Measurements from ENCODE around the gene TMC1. TPM values are rescaled to one million over a fixed set of nuclear protein-coding genes. Genes with fewer than 3 reads are reported as not detected.
A peak's percentile ranks its signal among the peaks of the same experiment; 100 is the strongest.

Gene TMC1
- total RNA-seq, 1 donor from 2014 or later: not detected

DNA sequence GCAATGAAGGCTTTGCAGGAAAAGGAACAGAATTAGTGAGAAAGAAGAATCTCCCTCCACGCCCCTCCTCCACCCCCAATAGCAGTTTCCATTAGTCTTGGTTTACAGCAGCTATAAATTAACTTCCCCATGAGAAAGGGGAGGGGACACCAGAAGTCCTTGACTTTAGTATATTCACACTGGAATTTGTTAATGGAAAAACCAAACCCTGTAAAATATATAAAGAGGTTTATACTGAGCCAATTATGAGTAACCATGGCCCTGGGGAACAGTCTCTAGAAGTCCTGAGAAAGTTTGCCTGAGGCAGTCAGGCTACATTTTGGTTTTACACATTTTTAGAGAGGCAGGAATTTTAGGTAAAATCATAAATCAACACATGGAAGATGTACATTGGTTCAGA is 342.9 kb downstream of the TMC1 start:
- H3K36me3 Mint-ChIP-seq: peaks cover 6% of the 10 kb centered on the region
- H3K4me3 Mint-ChIP-seq: no peak overlapping the region
- DNase-seq (ENCODE audit: low spot score in 2 of 2, unreplicated experiment in 2 of 2): no peak
- peaks cover 12% of the 10 kb centered on the region for H3K4me1 Mint-ChIP-seq
- peaks cover 20% of the 10 kb centered on the region for H3K9me3 Mint-ChIP-seq
- no peak for TF ChIP-seq CTCF (IDR thresholded peaks at IDR 0.05; ENCODE audit: unreplicated experiment)
- peaks cover 8% of the 10 kb centered on the region for H3K27me3 Mint-ChIP-seq (ENCODE audit: low read depth)
- H3K27ac Mint-ChIP-seq: no peak overlapping the region

DNA sequence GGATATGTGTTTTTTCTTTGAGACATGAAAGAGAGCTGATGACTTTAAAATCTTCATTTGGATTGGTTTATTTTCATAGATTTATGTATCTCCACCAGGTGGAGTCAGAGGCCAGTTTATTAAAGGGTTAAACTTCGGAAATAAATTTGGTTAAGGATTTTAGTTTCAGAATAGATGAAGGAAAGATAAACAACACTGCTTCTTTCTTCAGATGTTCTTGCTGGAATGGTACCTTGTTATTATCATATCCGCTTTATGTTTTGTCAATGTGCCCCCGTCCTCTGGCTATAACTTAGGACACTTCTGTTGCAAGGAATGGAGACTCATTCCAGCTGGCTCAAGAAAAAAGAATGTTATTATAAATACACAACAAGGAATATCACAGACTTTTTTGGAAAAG is 350.3 kb downstream of the TMC1 start:
- peaks cover 12% of the 10 kb centered on the region for H3K9me3 Mint-ChIP-seq
- H3K4me3 Mint-ChIP-seq: no peak overlapping the region
- peaks cover 6% of the 10 kb centered on the region for H3K36me3 Mint-ChIP-seq
- DNase-seq (ENCODE audit: low spot score in 2 of 2, unreplicated experiment in 2 of 2): no peak
- peaks cover 1% of the 10 kb centered on the region for H3K27me3 Mint-ChIP-seq (ENCODE audit: low read depth)
- H3K27ac Mint-ChIP-seq: no peak overlapping the region
- TF ChIP-seq CTCF (IDR thresholded peaks at IDR 0.05; ENCODE audit: unreplicated experiment): peak; percentile 44
- peaks cover 23% of the 10 kb centered on the region for H3K4me1 Mint-ChIP-seq

DNA sequence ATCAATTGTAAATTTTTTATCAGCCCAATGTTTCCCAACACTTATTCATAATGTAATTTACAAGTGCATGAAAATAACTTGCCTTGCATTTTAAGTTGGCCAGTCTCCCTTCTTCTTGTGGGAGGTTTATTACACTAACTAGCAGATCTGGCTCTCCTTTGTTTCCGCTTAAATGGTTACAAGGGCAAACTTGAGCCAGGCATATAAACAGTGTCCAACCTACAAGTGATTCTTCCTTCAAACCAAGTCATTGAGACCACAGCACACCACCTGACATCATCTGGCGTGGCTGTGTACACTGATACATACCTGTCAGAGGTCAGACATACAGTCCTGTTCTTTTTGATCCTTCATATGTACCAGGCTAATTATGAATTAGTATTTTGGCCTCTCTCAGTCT is 351.3 kb downstream of the TMC1 start:
- Mint-ChIP-seq H3K27ac (no peak overlapping the region), H3K9me3 (peaks cover 10% of the 10 kb centered on the region), H3K36me3 (peaks cover 2% of the 10 kb centered on the region), H3K4me3 (no peak overlapping the region), H3K27me3 (ENCODE audit: low read depth) (peaks cover 1% of the 10 kb centered on the region), H3K4me1 (peaks cover 23% of the 10 kb centered on the region)
- no peak for TF ChIP-seq CTCF (IDR thresholded peaks at IDR 0.05; ENCODE audit: unreplicated experiment)
- DNase-seq (ENCODE audit: low spot score in 2 of 2, unreplicated experiment in 2 of 2): no peak

DNA sequence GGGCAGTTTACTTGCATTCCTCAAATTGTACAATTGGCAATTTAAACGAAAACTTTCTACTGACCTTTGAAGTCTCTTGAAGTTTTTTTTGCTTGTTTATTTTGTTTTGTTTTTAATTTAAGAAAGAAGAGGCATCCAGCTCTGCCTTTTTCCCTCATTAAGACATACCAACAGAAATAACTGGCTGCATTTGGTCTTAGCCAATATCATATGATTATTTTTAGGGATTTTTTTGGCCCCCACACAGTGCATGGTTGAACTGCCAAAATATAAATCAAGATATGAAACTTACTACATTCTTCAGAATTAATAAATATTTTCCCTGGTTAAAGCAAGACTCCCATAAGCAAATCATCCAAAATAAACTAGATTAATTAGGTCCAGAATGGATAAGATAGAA is 352.0 kb downstream of the TMC1 start:
- peaks cover 12% of the 10 kb centered on the region for H3K9me3 Mint-ChIP-seq
- H3K4me3 Mint-ChIP-seq: no peak overlapping the region
- H3K4me1 Mint-ChIP-seq: peaks cover 23% of the 10 kb centered on the region
- peaks cover 4% of the 10 kb centered on the region for H3K36me3 Mint-ChIP-seq
- no peak for DNase-seq (ENCODE audit: low spot score in 2 of 2, unreplicated experiment in 2 of 2)
- TF ChIP-seq CTCF (IDR thresholded peaks at IDR 0.05; ENCODE audit: unreplicated experiment): no peak
- H3K27ac Mint-ChIP-seq: no peak overlapping the region
- H3K27me3 Mint-ChIP-seq (ENCODE audit: low read depth): no peaks in the 10 kb centered on the region

- Mint-ChIP-seq H3K9me3 (peaks cover 20% of the 10 kb centered on the region), H3K27me3 (ENCODE audit: low read depth) (no peaks in the 10 kb centered on the region), H3K36me3 (peaks cover 7% of the 10 kb centered on the region), H3K4me3 (no peak overlapping the region), H3K27ac (no peak overlapping the region), H3K4me1 (peaks cover 23% of the 10 kb centered on the region)
- no peak for TF ChIP-seq CTCF (IDR thresholded peaks at IDR 0.05; ENCODE audit: unreplicated experiment)
- no peak for DNase-seq (ENCODE audit: low spot score in 2 of 2, unreplicated experiment in 2 of 2)
These were observed 352.9 kb downstream of the TMC1 start for GRCh38 chr9:72874344-72874743.

- Mint-ChIP-seq H3K4me1 (peaks cover 23% of the 10 kb centered on the region), H3K36me3 (peaks cover 7% of the 10 kb centered on the region), H3K9me3 (peaks cover 23% of the 10 kb centered on the region), H3K27me3 (ENCODE audit: low read depth) (no peaks in the 10 kb centered on the region), H3K27ac (no peak overlapping the region), H3K4me3 (no peak overlapping the region)
- DNase-seq (ENCODE audit: low spot score in 2 of 2, unreplicated experiment in 2 of 2): no peak
- TF ChIP-seq CTCF (IDR thresholded peaks at IDR 0.05; ENCODE audit: unreplicated experiment): no peak
These were observed 353.8 kb downstream of the TMC1 start for GRCh38 chr9:72875221-72875620.
